SK-N-SH (cell line): ENCODE data around the gene BNC2. TPM values are rescaled to one million over a fixed set of nuclear protein-coding genes. Genes with fewer than 3 reads are reported as not detected.

Source experiments
- CTCF ChIA-PET: fragments of 300-600, 350-600 bp; formaldehyde crosslinking; extraction: SDS; loops from one replicate; lab custom pipeline; 2021; lab: Yijun Ruan, JAX
- POLR2A ChIA-PET: fragments of 350-600 bp; sonication (Branson Sonifier 250); formaldehyde crosslinking; extraction: SDS; loops from one replicate; lab custom pipeline; 2020; ENCODE audit warnings: antibody characterized with exemption, inconsistent platforms; lab: Yijun Ruan, JAX
- DNase-seq: peaks from one replicate; pipeline ENCODE4 v3.0.0; 2012
- H2AFZ ChIP-seq: fragments of 200-600 bp; sonication (generic); 2 replicates; pipeline ENCODE4 v1.8.1; 2016; ENCODE audit warnings: antibody characterized with exemption, mild to moderate bottlenecking, low read depth
- H3F3A ChIP-seq: fragments of 200-600 bp; sonication (generic); replicated peaks from 2 replicates; pipeline ENCODE3; 2016; ENCODE audit warnings: antibody characterized with exemption, mild to moderate bottlenecking; ENCODE audit not compliant: insufficient read depth
- H3K27ac ChIP-seq, 2 experiments: fragments of 200-500 bp in 1 of 2; fragments of 200-600 bp in 1 of 2; sonication (Bioruptor generic) in 1 of 2; sonication (generic), shearing (Covaris generic) in 1 of 2; 2 replicates each; pipeline versions ENCODE4 v1.5.1 to v1.6.1; 2014 to 2016; ENCODE audit warnings: low read depth in 2 of 2, inconsistent platforms in 1 of 2, low read length in 1 of 2, mild to moderate bottlenecking in 1 of 2, mixed read lengths in 1 of 2
- H3K27me3 ChIP-seq: fragments of 200-600 bp; sonication (generic), shearing (Covaris generic); 2 replicates; pipeline ENCODE4 v1.6.1; 2016; ENCODE audit warnings: mixed run types; ENCODE audit not compliant: insufficient read depth
- H3K36me3 ChIP-seq, 2 experiments: fragments of 200-500 bp in 1 of 2; fragments of 200-600 bp in 1 of 2; sonication (Bioruptor generic) in 1 of 2; sonication (generic) in 1 of 2; replicated peaks in 1 of 2; 2 replicates each; pipeline versions ENCODE3 to v1.5.1; 2014 to 2016; ENCODE audit warnings: low read length in 1 of 2, mild to moderate bottlenecking in 1 of 2; ENCODE audit not compliant: insufficient read depth in 2 of 2, control insufficient read depth in 1 of 2
- H3K4me1 ChIP-seq, 2 experiments: fragments of 200-500 bp in 1 of 2; fragments of 200-600 bp in 1 of 2; sonication (Bioruptor generic) in 1 of 2; sonication (generic), shearing (Covaris generic) in 1 of 2; 2 replicates each; pipeline versions ENCODE4 v1.5.1 to v1.6.1; 2014 to 2016; ENCODE audit warnings: low read depth in 1 of 2, low read length in 1 of 2, mixed run types in 1 of 2; ENCODE audit not compliant: insufficient read depth in 2 of 2, control insufficient read depth in 1 of 2
- H3K4me2 ChIP-seq: fragments of 200-600 bp; sonication (generic), shearing (Covaris generic); 2 replicates; pipeline ENCODE4 v1.6.1; 2017; ENCODE audit warnings: mixed run types
- H3K4me3 ChIP-seq, 2 experiments: fragments of 200-500 bp in 1 of 2; fragments of 200-600 bp in 1 of 2; sonication (Bioruptor generic) in 1 of 2; sonication (generic), shearing (Covaris generic) in 1 of 2; 2 replicates each; pipeline versions ENCODE4 v1.5.1 to v1.8.1; 2014 to 2016; ENCODE audit warnings: low read depth in 2 of 2, inconsistent platforms in 1 of 2, low read length in 1 of 2, mild to moderate bottlenecking in 1 of 2, mixed read lengths in 1 of 2, moderate library complexity in 1 of 2
- H3K79me2 ChIP-seq: fragments of 200-600 bp; sonication (generic); 2 replicates; pipeline ENCODE4 v1.8.1; 2017; ENCODE audit warnings: mild to moderate bottlenecking; ENCODE audit not compliant: insufficient read depth
- H3K9ac ChIP-seq: fragments of 200-600 bp; sonication (generic); 2 replicates; pipeline ENCODE4 v1.6.1; 2017; ENCODE audit warnings: mixed run types
- H3K9me2 ChIP-seq: fragments of 200-600 bp; sonication (generic); 2 replicates; pipeline ENCODE4 v1.6.1; 2017; ENCODE audit warnings: mixed run types
- H3K9me3 ChIP-seq: fragments of 200-600 bp; sonication (generic); 2 replicates; pipeline ENCODE4 v1.6.1; 2017; ENCODE audit warnings: mixed run types, mild to moderate bottlenecking, moderate library complexity
- H4K20me1 ChIP-seq: fragments of 200-600 bp; sonication (generic); 2 replicates; pipeline ENCODE4 v1.6.1; 2017; ENCODE audit warnings: mild to moderate bottlenecking, mixed run types; ENCODE audit not compliant: insufficient read depth
- FOSL2 ChIP-seq: IDR thresholded peaks from 2 replicates; pipeline ENCODE4 v1.4.0; 2012; ENCODE audit warnings: low read depth, mild to moderate bottlenecking, moderate library complexity, borderline replicate concordance
- GABPA ChIP-seq: IDR thresholded peaks from 2 replicates; pipeline ENCODE4 v1.4.0; 2012; ENCODE audit warnings: low read depth, mild to moderate bottlenecking
- JUND ChIP-seq: IDR thresholded peaks from 2 replicates; pipeline ENCODE4 v1.4.0; 2012
- NRF1 ChIP-seq: IDR thresholded peaks from 2 replicates; pipeline ENCODE4 v1.6.1; 2012; ENCODE audit warnings: low read depth, mild to moderate bottlenecking, low read length
- RAD21 ChIP-seq: IDR thresholded peaks from 2 replicates; pipeline ENCODE4 v1.6.1; 2012; ENCODE audit warnings: mild to moderate bottlenecking, low read length
- RFX5 ChIP-seq: IDR thresholded peaks from 2 replicates; pipeline ENCODE4 v1.6.1; 2012; ENCODE audit warnings: mild to moderate bottlenecking, improper control_type of control experiment, low read length
- RXRA ChIP-seq: IDR thresholded peaks from 2 replicates; pipeline ENCODE4 v1.4.0; 2012; ENCODE audit warnings: low read depth, mild to moderate bottlenecking, borderline replicate concordance
- SIN3A ChIP-seq: IDR thresholded peaks from 2 replicates; pipeline ENCODE4 v1.6.1; 2012; ENCODE audit warnings: low read depth, mild to moderate bottlenecking, low read length, moderate library complexity, borderline replicate concordance
- SMC3 ChIP-seq: IDR thresholded peaks from 2 replicates; pipeline ENCODE4 v1.6.1; 2012; ENCODE audit warnings: low read depth, low read length, improper control_type of control experiment
- TAF1 ChIP-seq: IDR thresholded peaks from 2 replicates; pipeline ENCODE4 v1.6.1; 2012; ENCODE audit warnings: low read depth, mild to moderate bottlenecking, low read length, moderate library complexity, borderline replicate concordance
- TCF12 ChIP-seq: IDR thresholded peaks from 2 replicates; pipeline ENCODE4 v1.4.0; 2012
- YY1 ChIP-seq: IDR thresholded peaks from 2 replicates; pipeline ENCODE4 v1.4.0; 2012; ENCODE audit warnings: low read depth, mild to moderate bottlenecking
- WGBS: methylation state at CpG from one replicate; pipeline ENCODE4 v1.1.6; 2017; ENCODE audit warnings: low lambda C conversion rate; 5-methylcytosine and 5-hydroxymethylcytosine counted together
- polyA plus RNA-seq, 3 experiments: library from polyadenylated mRNA; depleted of rRNA; stranded (reverse); fragments of >200 nt; gene quantifications; 2 replicates each; pipeline ENCODE4 v1.2.3, GENCODE V29; 2012
- TF ChIP-seq, protein P1 (sequence below): fragments of 150-350 bp; IDR thresholded peaks from 2 replicates; pipeline ENCODE4 v1.6.1; 2016; ENCODE audit warnings: mild to moderate bottlenecking, low read depth, low read length
- TF ChIP-seq, protein P2 (sequence below): IDR thresholded peaks from 2 replicates; pipeline ENCODE4; 2012
- TF ChIP-seq, protein P3 (sequence below): IDR thresholded peaks from 2 replicates; pipeline ENCODE4 v1.4.0; 2012; ENCODE audit warnings: low read depth
- TF ChIP-seq, protein P4 (sequence below): IDR thresholded peaks from 2 replicates; pipeline ENCODE4 v1.6.1; 2012; ENCODE audit warnings: mild to moderate bottlenecking, low read depth, low read length, moderate library complexity
- TF ChIP-seq, protein P5 (sequence below): IDR thresholded peaks from 2 replicates; pipeline ENCODE4 v1.4.0; 2012; ENCODE audit warnings: low read depth, borderline replicate concordance
- TF ChIP-seq, protein P6 (sequence below): fragments of 150-350 bp; IDR thresholded peaks from 2 replicates; pipeline ENCODE4 v1.6.1; 2017; ENCODE audit warnings: antibody characterized with exemption, low read length, low read depth, borderline replicate concordance
- TF ChIP-seq, protein P7 (sequence below): fragments of 200-600 bp; sonication (generic); IDR thresholded peaks from 2 replicates; pipeline ENCODE4 v1.6.1; 2017; ENCODE audit warnings: antibody characterized with exemption, mild to moderate bottlenecking, moderate library complexity
- TF ChIP-seq, protein P8 (sequence below): IDR thresholded peaks from 2 replicates; pipeline ENCODE4 v1.4.0; 2012; ENCODE audit warnings: low read depth, borderline replicate concordance

Gene BNC2
- polyA plus RNA-seq, 1 of the 3 experiments (the other 2 are of a cell fraction) = 8.8 TPM

DNA sequence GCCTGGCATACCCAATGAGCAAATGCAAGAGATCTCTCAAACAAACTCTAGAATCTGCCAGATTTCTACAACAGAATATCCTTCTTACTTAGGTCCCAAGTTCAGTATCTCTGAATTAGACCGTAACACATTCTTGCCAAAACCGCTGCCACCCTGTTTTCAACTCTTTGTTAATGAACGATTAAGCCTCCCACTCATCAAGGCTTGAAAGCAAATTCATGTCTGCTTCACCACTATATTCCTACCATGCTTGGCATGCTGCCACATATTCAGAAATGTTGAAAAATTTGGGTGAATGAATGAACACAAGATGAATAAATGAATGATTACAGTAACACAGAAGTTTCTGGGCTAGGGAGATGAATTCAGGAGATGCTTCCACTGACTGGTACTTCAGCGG is 119.9 kb downstream of the BNC2 start:
- H3K27me3 ChIP-seq = no peaks in the 10 kb centered on the region
- CTCF ChIA-PET = no interaction called here
- TF ChIP-seq JUND (no peak), NRF1 (no peak), SMC3 (no peak), TAF1 (no peak), RAD21 (no peak), SIN3A (no peak), RXRA (no peak), TCF12 (no peak), RFX5 (no peak), GABPA (no peak), YY1 (no peak), FOSL2 (no peak)
- TF ChIP-seq, protein P1, sequence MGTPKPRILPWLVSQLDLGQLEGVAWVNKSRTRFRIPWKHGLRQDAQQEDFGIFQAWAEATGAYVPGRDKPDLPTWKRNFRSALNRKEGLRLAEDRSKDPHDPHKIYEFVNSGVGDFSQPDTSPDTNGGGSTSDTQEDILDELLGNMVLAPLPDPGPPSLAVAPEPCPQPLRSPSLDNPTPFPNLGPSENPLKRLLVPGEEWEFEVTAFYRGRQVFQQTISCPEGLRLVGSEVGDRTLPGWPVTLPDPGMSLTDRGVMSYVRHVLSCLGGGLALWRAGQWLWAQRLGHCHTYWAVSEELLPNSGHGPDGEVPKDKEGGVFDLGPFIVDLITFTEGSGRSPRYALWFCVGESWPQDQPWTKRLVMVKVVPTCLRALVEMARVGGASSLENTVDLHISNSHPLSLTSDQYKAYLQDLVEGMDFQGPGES = no peak
- TF ChIP-seq, protein P2, sequence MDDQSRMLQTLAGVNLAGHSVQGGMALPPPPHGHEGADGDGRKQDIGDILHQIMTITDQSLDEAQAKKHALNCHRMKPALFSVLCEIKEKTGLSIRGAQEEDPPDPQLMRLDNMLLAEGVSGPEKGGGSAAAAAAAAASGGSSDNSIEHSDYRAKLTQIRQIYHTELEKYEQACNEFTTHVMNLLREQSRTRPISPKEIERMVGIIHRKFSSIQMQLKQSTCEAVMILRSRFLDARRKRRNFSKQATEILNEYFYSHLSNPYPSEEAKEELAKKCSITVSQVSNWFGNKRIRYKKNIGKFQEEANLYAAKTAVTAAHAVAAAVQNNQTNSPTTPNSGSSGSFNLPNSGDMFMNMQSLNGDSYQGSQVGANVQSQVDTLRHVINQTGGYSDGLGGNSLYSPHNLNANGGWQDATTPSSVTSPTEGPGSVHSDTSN = no peak
- TF ChIP-seq, protein P3, sequence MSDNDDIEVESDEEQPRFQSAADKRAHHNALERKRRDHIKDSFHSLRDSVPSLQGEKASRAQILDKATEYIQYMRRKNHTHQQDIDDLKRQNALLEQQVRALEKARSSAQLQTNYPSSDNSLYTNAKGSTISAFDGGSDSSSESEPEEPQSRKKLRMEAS = no peak
- TF ChIP-seq, protein P4, sequence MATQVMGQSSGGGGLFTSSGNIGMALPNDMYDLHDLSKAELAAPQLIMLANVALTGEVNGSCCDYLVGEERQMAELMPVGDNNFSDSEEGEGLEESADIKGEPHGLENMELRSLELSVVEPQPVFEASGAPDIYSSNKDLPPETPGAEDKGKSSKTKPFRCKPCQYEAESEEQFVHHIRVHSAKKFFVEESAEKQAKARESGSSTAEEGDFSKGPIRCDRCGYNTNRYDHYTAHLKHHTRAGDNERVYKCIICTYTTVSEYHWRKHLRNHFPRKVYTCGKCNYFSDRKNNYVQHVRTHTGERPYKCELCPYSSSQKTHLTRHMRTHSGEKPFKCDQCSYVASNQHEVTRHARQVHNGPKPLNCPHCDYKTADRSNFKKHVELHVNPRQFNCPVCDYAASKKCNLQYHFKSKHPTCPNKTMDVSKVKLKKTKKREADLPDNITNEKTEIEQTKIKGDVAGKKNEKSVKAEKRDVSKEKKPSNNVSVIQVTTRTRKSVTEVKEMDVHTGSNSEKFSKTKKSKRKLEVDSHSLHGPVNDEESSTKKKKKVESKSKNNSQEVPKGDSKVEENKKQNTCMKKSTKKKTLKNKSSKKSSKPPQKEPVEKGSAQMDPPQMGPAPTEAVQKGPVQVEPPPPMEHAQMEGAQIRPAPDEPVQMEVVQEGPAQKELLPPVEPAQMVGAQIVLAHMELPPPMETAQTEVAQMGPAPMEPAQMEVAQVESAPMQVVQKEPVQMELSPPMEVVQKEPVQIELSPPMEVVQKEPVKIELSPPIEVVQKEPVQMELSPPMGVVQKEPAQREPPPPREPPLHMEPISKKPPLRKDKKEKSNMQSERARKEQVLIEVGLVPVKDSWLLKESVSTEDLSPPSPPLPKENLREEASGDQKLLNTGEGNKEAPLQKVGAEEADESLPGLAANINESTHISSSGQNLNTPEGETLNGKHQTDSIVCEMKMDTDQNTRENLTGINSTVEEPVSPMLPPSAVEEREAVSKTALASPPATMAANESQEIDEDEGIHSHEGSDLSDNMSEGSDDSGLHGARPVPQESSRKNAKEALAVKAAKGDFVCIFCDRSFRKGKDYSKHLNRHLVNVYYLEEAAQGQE = no peak
- TF ChIP-seq, protein P5, sequence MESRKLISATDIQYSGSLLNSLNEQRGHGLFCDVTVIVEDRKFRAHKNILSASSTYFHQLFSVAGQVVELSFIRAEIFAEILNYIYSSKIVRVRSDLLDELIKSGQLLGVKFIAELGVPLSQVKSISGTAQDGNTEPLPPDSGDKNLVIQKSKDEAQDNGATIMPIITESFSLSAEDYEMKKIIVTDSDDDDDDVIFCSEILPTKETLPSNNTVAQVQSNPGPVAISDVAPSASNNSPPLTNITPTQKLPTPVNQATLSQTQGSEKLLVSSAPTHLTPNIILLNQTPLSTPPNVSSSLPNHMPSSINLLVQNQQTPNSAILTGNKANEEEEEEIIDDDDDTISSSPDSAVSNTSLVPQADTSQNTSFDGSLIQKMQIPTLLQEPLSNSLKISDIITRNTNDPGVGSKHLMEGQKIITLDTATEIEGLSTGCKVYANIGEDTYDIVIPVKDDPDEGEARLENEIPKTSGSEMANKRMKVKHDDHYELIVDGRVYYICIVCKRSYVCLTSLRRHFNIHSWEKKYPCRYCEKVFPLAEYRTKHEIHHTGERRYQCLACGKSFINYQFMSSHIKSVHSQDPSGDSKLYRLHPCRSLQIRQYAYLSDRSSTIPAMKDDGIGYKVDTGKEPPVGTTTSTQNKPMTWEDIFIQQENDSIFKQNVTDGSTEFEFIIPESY = no peak
- TF ChIP-seq, protein P6, sequence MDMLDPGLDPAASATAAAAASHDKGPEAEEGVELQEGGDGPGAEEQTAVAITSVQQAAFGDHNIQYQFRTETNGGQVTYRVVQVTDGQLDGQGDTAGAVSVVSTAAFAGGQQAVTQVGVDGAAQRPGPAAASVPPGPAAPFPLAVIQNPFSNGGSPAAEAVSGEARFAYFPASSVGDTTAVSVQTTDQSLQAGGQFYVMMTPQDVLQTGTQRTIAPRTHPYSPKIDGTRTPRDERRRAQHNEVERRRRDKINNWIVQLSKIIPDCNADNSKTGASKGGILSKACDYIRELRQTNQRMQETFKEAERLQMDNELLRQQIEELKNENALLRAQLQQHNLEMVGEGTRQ = no peak
- TF ChIP-seq, protein P7, sequence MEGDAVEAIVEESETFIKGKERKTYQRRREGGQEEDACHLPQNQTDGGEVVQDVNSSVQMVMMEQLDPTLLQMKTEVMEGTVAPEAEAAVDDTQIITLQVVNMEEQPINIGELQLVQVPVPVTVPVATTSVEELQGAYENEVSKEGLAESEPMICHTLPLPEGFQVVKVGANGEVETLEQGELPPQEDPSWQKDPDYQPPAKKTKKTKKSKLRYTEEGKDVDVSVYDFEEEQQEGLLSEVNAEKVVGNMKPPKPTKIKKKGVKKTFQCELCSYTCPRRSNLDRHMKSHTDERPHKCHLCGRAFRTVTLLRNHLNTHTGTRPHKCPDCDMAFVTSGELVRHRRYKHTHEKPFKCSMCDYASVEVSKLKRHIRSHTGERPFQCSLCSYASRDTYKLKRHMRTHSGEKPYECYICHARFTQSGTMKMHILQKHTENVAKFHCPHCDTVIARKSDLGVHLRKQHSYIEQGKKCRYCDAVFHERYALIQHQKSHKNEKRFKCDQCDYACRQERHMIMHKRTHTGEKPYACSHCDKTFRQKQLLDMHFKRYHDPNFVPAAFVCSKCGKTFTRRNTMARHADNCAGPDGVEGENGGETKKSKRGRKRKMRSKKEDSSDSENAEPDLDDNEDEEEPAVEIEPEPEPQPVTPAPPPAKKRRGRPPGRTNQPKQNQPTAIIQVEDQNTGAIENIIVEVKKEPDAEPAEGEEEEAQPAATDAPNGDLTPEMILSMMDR = no peak
- TF ChIP-seq, protein P8, sequence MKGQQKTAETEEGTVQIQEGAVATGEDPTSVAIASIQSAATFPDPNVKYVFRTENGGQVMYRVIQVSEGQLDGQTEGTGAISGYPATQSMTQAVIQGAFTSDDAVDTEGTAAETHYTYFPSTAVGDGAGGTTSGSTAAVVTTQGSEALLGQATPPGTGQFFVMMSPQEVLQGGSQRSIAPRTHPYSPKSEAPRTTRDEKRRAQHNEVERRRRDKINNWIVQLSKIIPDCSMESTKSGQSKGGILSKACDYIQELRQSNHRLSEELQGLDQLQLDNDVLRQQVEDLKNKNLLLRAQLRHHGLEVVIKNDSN = no peak
- no peaks in the 10 kb centered on the region for H3K9me2 ChIP-seq
- peaks cover 6% of the 10 kb centered on the region; the same call in 1 of the 2 replicates for H3K79me2 ChIP-seq
- WGBS = 97% methylated on average over 4 of the region's 4 CpGs
- no peak overlapping the region for H3K27ac ChIP-seq
- H3K4me2 ChIP-seq = no peak overlapping the region
- no peaks in the 10 kb centered on the region for H3K36me3 ChIP-seq
- no peaks in the 10 kb centered on the region for H3K9me3 ChIP-seq
- no peak for DNase-seq
- no peak overlapping the region for H3K4me3 ChIP-seq
- H3K9ac ChIP-seq = no peak overlapping the region
- no peaks in the 10 kb centered on the region for H3F3A ChIP-seq
- H2AFZ ChIP-seq = no peak overlapping the region
- no peaks in the 10 kb centered on the region for H4K20me1 ChIP-seq
- POLR2A ChIA-PET = no interaction called here
- no peaks in the 10 kb centered on the region for H3K4me1 ChIP-seq
